Ishikawa (cell line): ENCODE data around the gene AMN1.

Experiments used
- CEBPB ChIP-seq: IDR thresholded peaks from 2 replicates; pipeline ENCODE4 v1.6.1; 2012
- CREB1 ChIP-seq: IDR thresholded peaks from 2 replicates; pipeline ENCODE4 v1.6.1; 2012; ENCODE audit warnings: low read depth
- EGR1 ChIP-seq: IDR thresholded peaks from 2 replicates; pipeline ENCODE4 v1.6.1; 2012
- EP300 ChIP-seq: IDR thresholded peaks from 2 replicates; pipeline ENCODE4 v1.6.1; 2012; ENCODE audit warnings: borderline replicate concordance
- FOXM1 ChIP-seq: IDR thresholded peaks from 2 replicates; pipeline ENCODE4 v1.6.1; 2012; ENCODE audit warnings: low read depth, borderline replicate concordance
- MAX ChIP-seq: IDR thresholded peaks from 2 replicates; pipeline ENCODE4 v1.6.1; 2012
- NFIC ChIP-seq: IDR thresholded peaks from 2 replicates; pipeline ENCODE4 v1.6.1; 2012
- RAD21 ChIP-seq: IDR thresholded peaks from 2 replicates; pipeline ENCODE4 v1.6.1; 2012; ENCODE audit warnings: low read depth
- REST ChIP-seq: IDR thresholded peaks from 2 replicates; pipeline ENCODE4 v1.6.1; 2012; ENCODE audit warnings: low read depth, mild to moderate bottlenecking
- TAF1 ChIP-seq: IDR thresholded peaks from 2 replicates; pipeline ENCODE4 v1.6.1; 2012; ENCODE audit warnings: low read depth, mild to moderate bottlenecking
- TCF12 ChIP-seq: IDR thresholded peaks from 2 replicates; pipeline ENCODE4 v1.6.1; 2012; ENCODE audit warnings: low read depth
- TEAD4 ChIP-seq: IDR thresholded peaks from 2 replicates; pipeline ENCODE4 v1.6.1; 2012
- USF1 ChIP-seq: IDR thresholded peaks from 2 replicates; pipeline ENCODE4 v1.6.1; 2012
- YY1 ChIP-seq: IDR thresholded peaks from 2 replicates; pipeline ENCODE4 v1.6.1; 2012; ENCODE audit warnings: low read depth
- ZBTB7A ChIP-seq: IDR thresholded peaks from 2 replicates; pipeline ENCODE4 v1.6.1; 2012; ENCODE audit warnings: low read depth

Gene AMN1

GRCh38 chr12:31732926-31733548 is 4.2 kb upstream of the AMN1 start:
- TF ChIP-seq TCF12 (peak; percentile 94), EGR1 (no peak), EP300 (peak; percentile 93), TEAD4 (peak; percentile 96), MAX (peak; percentile 56), RAD21 (peak; percentile 10; the same call in 1 of the 2 replicates), CREB1 (no peak; the same call in 1 of the 2 replicates), NFIC (peak; percentile 79), TAF1 (no peak; the same call in 1 of the 2 replicates), FOXM1 (peak; percentile 89), USF1 (no peak), YY1 (0 out of 2 replicates have a peak, but pooled peaks have one; percentile 22), ZBTB7A (no peak), REST (no peak; the same call in 1 of the 2 replicates), CEBPB (peak; percentile 91)

- TF ChIP-seq FOXM1 (no peak), TCF12 (no peak), NFIC (no peak), YY1 (no peak), CEBPB (no peak), RAD21 (no peak), CREB1 (no peak), TEAD4 (no peak), ZBTB7A (no peak), TAF1 (no peak), REST (no peak), MAX (no peak), EGR1 (no peak), USF1 (no peak), EP300 (no peak)
Observed at GRCh38 chr12:31729705-31730104, 884 bp upstream of the AMN1 start.

- TF ChIP-seq CEBPB (no peak), NFIC (no peak), TEAD4 (no peak), RAD21 (no peak), MAX (no peak), EGR1 (no peak), CREB1 (no peak), YY1 (no peak), TCF12 (no peak), FOXM1 (no peak), REST (no peak), TAF1 (no peak), USF1 (no peak)
Observed at GRCh38 chr12:31728289-31728916, 418 bp downstream of the AMN1 start.
